ENCODE data around the gene ME3. TPM values are rescaled to one million over a fixed set of nuclear protein-coding genes. Genes with fewer than 3 reads are reported as not detected.

ME3 gene
- total RNA-seq, 1 experiment from 2014 or later = 0.30 TPM

DNA sequence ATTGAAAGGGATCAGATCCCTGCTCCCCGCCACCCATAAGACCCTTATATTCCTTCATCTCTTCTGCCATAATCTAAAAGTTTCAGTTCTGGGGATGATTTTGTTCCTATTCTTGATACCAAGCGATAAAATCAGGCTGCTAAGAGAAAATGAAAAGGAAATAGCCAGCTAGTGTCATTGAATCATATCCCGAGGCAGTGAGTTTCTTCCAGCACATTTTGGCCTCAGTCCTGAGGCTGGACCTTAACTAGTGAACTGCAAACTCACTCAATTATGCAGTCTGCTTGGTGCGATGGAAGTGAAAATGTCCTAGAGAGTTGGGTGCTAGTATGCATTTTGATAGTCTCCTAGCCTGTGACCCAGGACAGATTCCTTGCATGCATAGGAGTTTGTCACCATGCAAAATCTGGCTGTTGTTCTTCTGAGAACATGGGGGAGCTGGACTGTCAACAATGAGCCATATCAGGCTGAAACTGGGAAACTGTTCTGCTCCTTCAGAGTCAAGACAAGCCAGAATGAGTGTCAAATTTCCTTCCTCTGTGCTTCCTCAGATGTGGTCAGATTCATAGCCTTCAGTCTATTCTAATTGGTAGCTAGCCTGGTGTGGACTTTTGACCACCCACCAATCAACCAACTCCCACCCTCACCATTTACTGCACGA, 194.8 kb downstream of the ME3 start:
- H3K27ac ChIP-seq (ENCODE audit: low read depth, low read length) = no peak overlapping the region
- no peaks in the 10 kb centered on the region for H3K36me3 ChIP-seq (ENCODE audit: control insufficient read depth in 1 of 2, insufficient read depth in 2 of 2, low read length in 2 of 2)
- no peak overlapping the region for H3K4me3 ChIP-seq (replicated peaks in 1 of 2; ENCODE audit: low read depth in 1 of 2, low read length in 2 of 2)
- ChIA-PET POLR2A (no interaction called here), CTCF (no interaction called here), RAD21 (ENCODE audit: low non-redundant PET in 1 of 2, low total read pairs in 2 of 2, uncharacterized antibody in 2 of 2, unreplicated experiment in 2 of 2) (no interaction called here)
- DNase-seq (ENCODE audit: low read depth, low spot score) (no peak), ATAC-seq (no peak)
- H4K20me1 ChIP-seq (ENCODE audit: insufficient read depth) = no peaks in the 10 kb centered on the region
- H3K4me2 ChIP-seq (ENCODE audit: low read length) = peak overlapping the region; percentile 15; the same call in 1 of the 2 replicates
- no peaks in the 10 kb centered on the region for H3K79me2 ChIP-seq (ENCODE audit: insufficient read depth, low read length)
- H3K9me2 ChIP-seq (ENCODE audit: insufficient read depth) = no peaks in the 10 kb centered on the region
- H2AFZ ChIP-seq (ENCODE audit: low read depth, low read length, poor library complexity, severe bottlenecking) = no peak overlapping the region
- peaks cover 6 to 20% of the 10 kb centered on the region in 2 experiments; a peak in 2 of 4 replicates for H3K4me1 ChIP-seq (ENCODE audit: control insufficient read depth in 1 of 2, insufficient read depth in 2 of 2, low read length in 2 of 2)
- peak; percentile 69 for TF ChIP-seq TCF7L2 (IDR thresholded peaks at IDR 0.05; ENCODE audit: borderline replicate concordance, extremely low read depth, insufficient read depth, insufficient read length)
- TF ChIP-seq, protein P1, sequence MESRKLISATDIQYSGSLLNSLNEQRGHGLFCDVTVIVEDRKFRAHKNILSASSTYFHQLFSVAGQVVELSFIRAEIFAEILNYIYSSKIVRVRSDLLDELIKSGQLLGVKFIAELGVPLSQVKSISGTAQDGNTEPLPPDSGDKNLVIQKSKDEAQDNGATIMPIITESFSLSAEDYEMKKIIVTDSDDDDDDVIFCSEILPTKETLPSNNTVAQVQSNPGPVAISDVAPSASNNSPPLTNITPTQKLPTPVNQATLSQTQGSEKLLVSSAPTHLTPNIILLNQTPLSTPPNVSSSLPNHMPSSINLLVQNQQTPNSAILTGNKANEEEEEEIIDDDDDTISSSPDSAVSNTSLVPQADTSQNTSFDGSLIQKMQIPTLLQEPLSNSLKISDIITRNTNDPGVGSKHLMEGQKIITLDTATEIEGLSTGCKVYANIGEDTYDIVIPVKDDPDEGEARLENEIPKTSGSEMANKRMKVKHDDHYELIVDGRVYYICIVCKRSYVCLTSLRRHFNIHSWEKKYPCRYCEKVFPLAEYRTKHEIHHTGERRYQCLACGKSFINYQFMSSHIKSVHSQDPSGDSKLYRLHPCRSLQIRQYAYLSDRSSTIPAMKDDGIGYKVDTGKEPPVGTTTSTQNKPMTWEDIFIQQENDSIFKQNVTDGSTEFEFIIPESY (IDR thresholded peaks at IDR 0.05; ENCODE audit: extremely low read depth, insufficient replicate concordance, low read length) = no peak
- TF ChIP-seq EZH2 (IDR thresholded peaks at IDR 0.05) = no peak
- TF ChIP-seq, protein P2, sequence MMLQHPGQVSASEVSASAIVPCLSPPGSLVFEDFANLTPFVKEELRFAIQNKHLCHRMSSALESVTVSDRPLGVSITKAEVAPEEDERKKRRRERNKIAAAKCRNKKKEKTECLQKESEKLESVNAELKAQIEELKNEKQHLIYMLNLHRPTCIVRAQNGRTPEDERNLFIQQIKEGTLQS (IDR thresholded peaks at IDR 0.05) = no peak
- TF ChIP-seq, protein P3, sequence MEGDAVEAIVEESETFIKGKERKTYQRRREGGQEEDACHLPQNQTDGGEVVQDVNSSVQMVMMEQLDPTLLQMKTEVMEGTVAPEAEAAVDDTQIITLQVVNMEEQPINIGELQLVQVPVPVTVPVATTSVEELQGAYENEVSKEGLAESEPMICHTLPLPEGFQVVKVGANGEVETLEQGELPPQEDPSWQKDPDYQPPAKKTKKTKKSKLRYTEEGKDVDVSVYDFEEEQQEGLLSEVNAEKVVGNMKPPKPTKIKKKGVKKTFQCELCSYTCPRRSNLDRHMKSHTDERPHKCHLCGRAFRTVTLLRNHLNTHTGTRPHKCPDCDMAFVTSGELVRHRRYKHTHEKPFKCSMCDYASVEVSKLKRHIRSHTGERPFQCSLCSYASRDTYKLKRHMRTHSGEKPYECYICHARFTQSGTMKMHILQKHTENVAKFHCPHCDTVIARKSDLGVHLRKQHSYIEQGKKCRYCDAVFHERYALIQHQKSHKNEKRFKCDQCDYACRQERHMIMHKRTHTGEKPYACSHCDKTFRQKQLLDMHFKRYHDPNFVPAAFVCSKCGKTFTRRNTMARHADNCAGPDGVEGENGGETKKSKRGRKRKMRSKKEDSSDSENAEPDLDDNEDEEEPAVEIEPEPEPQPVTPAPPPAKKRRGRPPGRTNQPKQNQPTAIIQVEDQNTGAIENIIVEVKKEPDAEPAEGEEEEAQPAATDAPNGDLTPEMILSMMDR (IDR thresholded peaks at IDR 0.05 in 2 of 3, conservative IDR thresholded peaks at IDR 0.05 in 1 of 3; ENCODE audit: borderline replicate concordance in 1 of 3, insufficient read depth in 1 of 3, low read depth in 2 of 3, low read length in 2 of 3) = no peak
- TF ChIP-seq JUND (IDR thresholded peaks at IDR 0.05) = no peak
- TF ChIP-seq CEBPB (IDR thresholded peaks at IDR 0.05; ENCODE audit: low read depth) = no peak
- no peak for TF ChIP-seq POLR2AphosphoS5 (IDR thresholded peaks at IDR 0.05; ENCODE audit: low read depth, low read length)
- no peak overlapping the region for H3K9ac ChIP-seq (ENCODE audit: low read length)
- intact Hi-C loops (cut with micrococcal nuclease) = loop anchor here (5.0 kb wide), 1 partner anchor 100 kb away; no protein-coding TSS in a partner anchor
- H3K9me3 ChIP-seq (ENCODE audit: control insufficient read depth in 1 of 2, insufficient read depth in 1 of 2, low read depth in 1 of 2, low read length in 2 of 2) = no peaks in the 10 kb centered on the region
- no peaks in the 10 kb centered on the region for H3K27me3 ChIP-seq (ENCODE audit: insufficient read depth, low read length)
- no TSS peak for BruUV-seq (replicated peaks)

Measured in HCT116 (cell line).